ENCODE measurements around the gene GPI.
"Not testable (repeated sequence)": the region's sequence is repeated elsewhere in the genome, so short reads cannot be mapped to it uniquely, and the experiment has no call there.

The GPI gene

DNA sequence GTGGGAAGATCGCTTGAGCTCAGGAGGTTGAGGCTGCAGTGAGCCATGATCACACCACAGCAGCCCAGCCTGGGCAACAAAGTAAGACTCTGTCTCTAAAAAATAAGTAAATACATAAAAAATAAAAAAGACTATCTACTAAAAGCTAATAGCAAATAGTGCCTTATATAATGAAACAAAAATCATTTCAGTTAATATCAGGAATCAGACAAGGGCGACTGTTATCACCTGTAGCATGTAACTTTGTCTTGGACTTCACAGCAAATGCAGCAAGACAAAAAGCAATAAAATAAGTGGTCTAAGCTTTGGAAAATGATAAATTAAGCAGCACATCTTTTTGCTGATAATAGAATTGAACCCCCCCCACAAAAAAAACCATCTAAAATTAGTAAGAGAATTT is 21.2 kb upstream of the GPI start:
- DNase-seq, result no peak

GRCh38 chr19:34345947-34346351 is 19.0 kb upstream of the GPI start:
- peak; percentile 82 for DNase-seq

DNA sequence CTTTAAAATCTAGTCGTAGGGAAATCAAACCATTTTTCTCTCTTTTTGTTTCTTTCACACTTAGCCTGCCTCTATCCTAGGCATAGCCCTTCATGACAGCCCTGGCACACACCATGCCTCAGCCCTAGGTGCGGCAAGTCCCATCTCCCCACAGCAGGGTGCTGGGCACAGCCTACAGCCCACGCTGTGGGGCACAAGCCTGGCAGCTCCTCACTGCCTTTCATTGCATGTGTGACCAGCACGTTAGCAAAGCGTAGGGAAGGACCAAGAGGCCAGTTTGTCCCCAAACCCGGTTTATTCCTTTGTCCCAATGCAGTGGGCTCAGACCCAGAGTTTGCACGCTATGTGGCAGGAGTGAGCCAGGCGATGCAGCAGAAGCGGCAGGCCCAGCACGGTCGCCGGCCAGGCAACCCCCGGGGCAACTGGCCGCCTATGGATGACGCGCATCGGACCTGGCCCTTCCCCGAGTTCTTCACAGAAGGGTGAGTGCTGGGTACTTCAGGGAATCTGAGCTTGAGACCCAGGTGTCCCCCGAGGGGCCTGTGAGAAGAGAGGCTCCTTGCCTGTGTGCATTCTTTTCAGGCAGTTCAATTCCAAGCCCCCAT is 17.3 kb upstream of the GPI start:
- no peak for DNase-seq

- no peak for DNase-seq
These were observed 16.0 kb upstream of the GPI start for GRCh38 chr19:34348899-34349487.

- peak; percentile 90 for DNase-seq
These were observed 14.8 kb upstream of the GPI start for GRCh38 chr19:34350161-34350561.

- peak; percentile 37 for DNase-seq
These were observed 13.6 kb upstream of the GPI start for GRCh38 chr19:34351382-34351826.

DNA sequence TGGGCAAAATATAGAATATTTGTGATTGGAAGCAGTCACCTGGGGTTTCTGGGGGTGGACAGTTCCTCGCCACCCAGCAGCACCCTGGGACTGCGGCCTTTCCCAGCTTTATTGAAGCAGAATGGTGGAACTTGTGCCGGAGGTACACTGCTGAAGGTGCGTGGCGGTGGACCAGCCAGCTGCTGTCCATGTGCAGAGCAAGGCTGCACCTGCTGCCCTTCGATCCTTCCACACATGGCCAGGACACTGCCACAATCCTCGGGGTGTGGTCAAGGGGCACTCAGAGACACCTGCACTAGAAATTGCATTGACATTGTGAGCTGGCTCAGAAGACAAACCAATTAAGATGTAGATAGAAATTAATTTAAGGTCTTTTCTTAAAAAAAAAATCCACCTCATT is 11.4 kb upstream of the GPI start:
- DNase-seq, result no peak

GRCh38 chr19:34355201-34355600 is 9.8 kb upstream of the GPI start:
- no peak for DNase-seq

DNA sequence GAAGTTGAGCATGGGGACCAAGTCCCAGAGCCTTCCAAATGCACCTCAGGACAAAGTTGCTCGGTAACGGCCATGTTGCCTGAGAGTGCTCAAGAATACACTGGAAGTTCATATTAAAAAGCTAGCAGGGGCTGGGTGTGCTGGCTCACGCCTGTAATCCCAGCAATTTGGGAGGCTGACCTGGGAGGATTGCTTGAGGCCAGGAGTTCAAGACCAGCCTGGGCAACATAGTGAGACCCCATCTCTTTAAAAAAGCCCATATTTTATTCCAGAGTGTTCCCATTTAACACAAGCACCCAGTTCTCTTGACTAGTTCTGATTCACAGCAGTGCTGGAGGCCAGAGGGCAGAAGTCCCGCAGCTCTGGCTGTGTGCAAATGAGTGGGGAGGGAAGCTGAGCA is 8.1 kb upstream of the GPI start:
- DNase-seq, result no peak

DNA sequence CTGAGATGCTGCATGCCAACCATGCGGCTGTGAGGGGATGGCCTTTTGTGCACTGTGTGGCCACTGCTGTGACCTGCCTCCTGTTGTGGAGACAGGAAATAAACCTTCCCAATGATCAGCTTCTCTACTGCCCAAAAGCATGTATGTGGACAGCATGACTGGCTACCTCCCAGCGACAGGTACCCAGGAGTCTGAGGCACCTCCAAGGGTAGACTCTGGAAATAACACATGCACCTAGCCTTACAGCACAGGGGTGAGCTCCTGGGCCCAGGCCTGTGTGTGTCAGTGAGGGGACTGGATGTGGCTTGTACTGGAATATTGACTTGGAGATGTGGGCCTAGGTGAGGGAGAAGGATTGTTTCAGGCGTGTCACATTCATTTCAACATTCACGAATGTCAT is 7.6 kb upstream of the GPI start:
- no peak for DNase-seq

- peak; percentile 100 for DNase-seq
These were observed 5.6 kb upstream of the GPI start for GRCh38 chr19:34359140-34359953.

DNA sequence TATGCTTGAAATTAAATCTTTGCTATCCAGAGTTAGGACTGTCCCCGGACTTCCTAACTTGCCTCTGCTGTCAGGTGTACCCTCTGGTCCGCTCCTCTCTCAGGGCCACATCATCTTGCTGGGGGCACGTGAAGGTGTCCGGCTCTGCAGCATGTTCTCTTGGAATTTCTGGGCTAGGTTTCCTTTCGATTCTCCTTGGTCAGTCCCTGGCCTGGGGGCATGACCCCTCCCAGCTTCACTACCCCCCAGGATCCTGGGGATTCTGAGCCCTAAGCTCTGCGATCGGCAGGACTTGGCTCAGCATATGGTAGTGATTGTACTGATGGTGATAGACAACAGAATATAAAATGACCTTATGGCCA is 5.1 kb upstream of the GPI start:
- DNase-seq, result no peak

DNA sequence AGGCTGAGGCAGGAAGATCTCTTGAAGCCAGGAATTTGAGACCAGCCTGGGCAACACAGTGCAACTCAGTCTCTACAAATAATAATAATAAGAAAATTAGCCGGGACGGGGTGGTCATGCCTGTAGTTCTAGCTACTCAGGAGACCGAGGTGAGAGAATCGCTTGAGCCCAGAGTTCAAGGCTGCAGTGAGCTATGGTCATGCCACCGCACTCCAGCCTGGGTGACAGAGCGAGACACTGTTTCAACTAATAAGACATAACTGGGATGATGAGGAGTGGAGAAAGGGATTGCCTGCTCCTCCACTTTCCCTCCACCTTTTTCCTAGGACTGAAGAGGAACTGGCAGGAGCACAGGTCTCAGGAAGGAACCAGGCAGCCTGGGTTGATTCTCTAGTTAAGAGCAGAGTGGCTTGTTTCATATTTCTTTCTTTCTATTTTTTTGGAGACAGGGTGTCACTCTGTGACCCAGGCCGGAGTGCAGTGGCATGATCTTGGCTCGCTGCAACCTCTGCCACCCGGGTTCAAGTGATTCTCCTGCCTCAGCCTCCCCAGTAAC is 4.6 kb upstream of the GPI start:
- DNase-seq, result no peak

DNA sequence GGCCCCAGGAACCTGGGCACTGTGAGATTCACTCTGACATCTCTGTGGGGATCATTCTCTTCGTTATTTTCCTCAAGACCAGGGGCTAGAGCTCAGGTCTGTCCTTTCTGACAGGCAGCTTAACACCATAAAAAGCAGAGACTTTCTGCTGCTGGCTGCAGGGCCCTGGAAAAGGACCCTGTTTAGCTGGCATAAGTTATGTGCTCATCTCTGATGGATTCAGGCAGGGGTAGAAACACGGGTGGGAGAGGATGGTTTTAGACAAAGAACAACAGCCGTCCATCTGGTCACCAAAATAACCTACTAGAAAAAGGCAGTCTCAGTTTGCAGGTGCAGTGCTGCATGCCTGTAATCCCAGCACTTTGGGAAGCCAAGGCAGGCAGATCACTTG is 2.3 kb upstream of the GPI start:
- DNase-seq, result no peak

DNA sequence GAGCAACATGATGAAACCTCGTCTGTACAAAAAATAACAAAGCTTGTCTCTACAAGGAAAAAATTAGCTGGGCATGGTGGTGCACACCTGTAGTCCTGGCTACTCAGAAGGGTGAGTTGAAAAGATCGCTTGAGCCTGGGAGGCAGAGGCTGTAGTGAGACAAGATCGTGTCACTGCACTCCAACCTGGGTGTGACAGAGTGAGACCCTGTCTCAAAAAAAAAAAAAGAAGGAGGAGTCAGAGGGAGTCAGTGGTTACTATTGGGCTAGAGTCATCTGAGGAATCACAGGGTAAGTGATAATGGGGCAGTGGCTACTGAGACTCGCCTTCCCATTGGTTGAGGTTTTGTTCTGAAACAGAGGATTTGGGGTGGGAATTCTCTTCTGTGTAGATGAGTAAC is 1.9 kb upstream of the GPI start:
- DNase-seq, result no peak

GRCh38 chr19:34363930-34364329 is 1.1 kb upstream of the GPI start:
- DNase-seq, result no peak

- no peak for DNase-seq
These were observed 550 bp upstream of the GPI start for GRCh38 chr19:34364462-34364829.

GRCh38 chr19:34365463-34366401 is 736 bp downstream of the GPI start:
- DNase-seq, result peak; percentile 27

- DNase-seq, result peak; percentile 25
These were observed 2.0 kb downstream of the GPI start for GRCh38 chr19:34366738-34367623.

- no peak for DNase-seq
These were observed 2.6 kb downstream of the GPI start for GRCh38 chr19:34367624-34367957.

- DNase-seq, result no peak
These were observed 3.3 kb downstream of the GPI start for GRCh38 chr19:34368338-34368737.

- not testable (repeated sequence) for DNase-seq
These were observed 4.2 kb downstream of the GPI start for GRCh38 chr19:34369166-34369565.

Measured in activated CD4-positive, alpha-beta T cell treated with anti-CD3 and anti-CD28 coated beads, Interleukin-2, Interleukin-6, amounts not matched to agents 100 ng/mL and 50 ng/mL, durations not matched to agents 16 hours and 8 hours (primary cell).